GM12878 (cell line): Measurements from ENCODE around the gene GCFC2. TPM values are rescaled to one million over a fixed set of nuclear protein-coding genes. Genes with fewer than 3 reads are reported as not detected.

Experiments
- ATAC-seq: fragments of 200-7000 bp; cut with Tn5 transposase; 3 replicates; pipeline ENCODE4 v1.9.1; 2020; ENCODE audit warnings: mild to moderate bottlenecking, moderate library complexity
- BruUV-seq: library from RNA; stranded (reverse); fragments of 400-500 nt; replicated peaks from 2 replicates; lab custom pipeline; 2021; lab: Mats Ljungman, UMichigan
- CTCF ChIA-PET: fragments of 300-600 bp; sonication (Branson Sonifier 250); formaldehyde crosslinking; extraction: SDS; loops from one replicate; lab custom pipeline; 2021; ENCODE audit warnings: inconsistent platforms; lab: Yijun Ruan, JAX
- POLR2A ChIA-PET: fragments of 350-600 bp; formaldehyde crosslinking; extraction: SDS; loops from one replicate; lab custom pipeline; 2021; ENCODE audit warnings: inconsistent platforms; lab: Charles Lee
- RAD21 ChIA-PET: fragments of 300-600 bp; sonication (Branson Sonifier 250); formaldehyde crosslinking; loops from one replicate; lab custom pipeline; 2023; ENCODE audit warnings: antibody characterized with exemption; ENCODE audit not compliant: unreplicated experiment; lab: Charles Lee
- SMC1A ChIA-PET: fragments of 300-600 bp; sonication (Branson Sonifier 250); formaldehyde crosslinking; loops from one replicate; lab custom pipeline; 2023; ENCODE audit not compliant: unreplicated experiment, uncharacterized antibody; lab: Charles Lee
- DNase-seq: peaks from one replicate; pipeline ENCODE4 v3.0.0-alpha.2; 2011; ENCODE audit warnings: low read depth, low spot score
- FAIRE-seq: peaks from 3 replicates; lab custom pipeline; 2011; peaks lifted over from hg19 to GRCh38; lab: Jason Lieb, UNC
- H2AFZ ChIP-seq: 2 replicates; pipeline ENCODE4 v1.6.0; 2011; ENCODE audit warnings: low read depth, low read length, control low read depth; ENCODE audit not compliant: control insufficient read depth
- H3K27ac ChIP-seq: 2 replicates; pipeline ENCODE4 v1.5.1; 2011; ENCODE audit warnings: control low read depth; ENCODE audit not compliant: control insufficient read depth, insufficient read depth
- H3K27me3 ChIP-seq, 2 experiments: replicated peaks in 1 of 2; 2 replicates each; pipeline versions ENCODE4 v1.6.0 to v1.6.1; 2011; ENCODE audit warnings: low read length in 1 of 2; ENCODE audit not compliant: control insufficient read depth in 2 of 2, insufficient read depth in 2 of 2
- H3K36me3 ChIP-seq, 2 experiments: 2 replicates each; pipeline ENCODE4 v1.5.1; 2011; ENCODE audit warnings: low read length in 1 of 2; ENCODE audit not compliant: control insufficient read depth in 2 of 2, insufficient read depth in 2 of 2
- H3K4me1 ChIP-seq: 2 replicates; pipeline ENCODE4 v1.6.1; 2011; ENCODE audit warnings: mild to moderate bottlenecking, low read length, moderate library complexity, mixed read lengths; ENCODE audit not compliant: control insufficient read depth, insufficient read depth
- H3K4me2 ChIP-seq: 2 replicates; pipeline ENCODE4 v1.6.0; 2011; ENCODE audit warnings: control low read depth; ENCODE audit not compliant: control insufficient read depth, insufficient read depth
- H3K4me3 ChIP-seq: fragments of 200-600 bp; sonication (generic); 2 replicates; pipeline ENCODE4 v1.5.1; 2016
- H3K79me2 ChIP-seq: 2 replicates; pipeline ENCODE4 v1.6.0; 2011; ENCODE audit warnings: low read length; ENCODE audit not compliant: control insufficient read depth, insufficient read depth
- H3K9ac ChIP-seq: 2 replicates; pipeline ENCODE4 v1.8.0; 2011; ENCODE audit warnings: low read length, control low read depth, mixed read lengths; ENCODE audit not compliant: control insufficient read depth, insufficient read depth
- H3K9me3 ChIP-seq: replicated peaks from 3 replicates; pipeline ENCODE4 v1.5.1; 2011; ENCODE audit warnings: mild to moderate bottlenecking, low read length; ENCODE audit not compliant: control insufficient read depth, insufficient read depth
- H4K20me1 ChIP-seq: 2 replicates; pipeline ENCODE4 v1.6.0; 2011; ENCODE audit not compliant: control insufficient read depth, insufficient read depth
- CTCF ChIP-seq, 3 experiments: IDR thresholded peaks in 2 of 3; conservative IDR thresholded peaks in 1 of 3; 2 replicates each; pipeline ENCODE4 v1.5.1; 2011; ENCODE audit warnings: low read depth in 3 of 3, low read length in 3 of 3, mild to moderate bottlenecking in 3 of 3, control low read depth in 2 of 3, moderate library complexity in 2 of 3, inconsistent platforms in 1 of 3, mixed read lengths in 1 of 3; ENCODE audit not compliant: control insufficient read depth in 2 of 3, insufficient read depth in 1 of 3; ENCODE audit errors: extremely low read depth in 1 of 3
- NFIC ChIP-seq: IDR thresholded peaks from 2 replicates; pipeline ENCODE4 v1.6.1; 2012; ENCODE audit warnings: low read depth, mild to moderate bottlenecking, inconsistent platforms, low read length, moderate library complexity
- RAD21 ChIP-seq: IDR thresholded peaks from 2 replicates; pipeline ENCODE4 v1.6.1; 2011; ENCODE audit warnings: mild to moderate bottlenecking, low read depth, low read length, moderate library complexity; ENCODE audit not compliant: insufficient read depth
- REST ChIP-seq: IDR thresholded peaks from 2 replicates; pipeline ENCODE4 v1.6.1; 2012; ENCODE audit warnings: mild to moderate bottlenecking, low read depth, low read length
- SREBF2 ChIP-seq: IDR thresholded peaks from 2 replicates; pipeline ENCODE4 v1.6.1; 2012; ENCODE audit warnings: mild to moderate bottlenecking, low read length
- ZBED1 ChIP-seq: IDR thresholded peaks from 2 replicates; pipeline ENCODE4 v1.6.1; 2016; ENCODE audit warnings: borderline replicate concordance
- WGBS: methylation state at CpG from one replicate; pipeline ENCODE4 v1.1.6; 2016; ENCODE audit warnings: low lambda C conversion rate; ENCODE audit not compliant: insufficient replicate concordance, insufficient coverage; ENCODE audit errors: missing lambda C conversion rate; 5-methylcytosine and 5-hydroxymethylcytosine counted together
- in situ Hi-C: fragments of 300-500 bp; cut with MboI; formaldehyde crosslinking; loops from 9 replicates; pipeline ENCODE4 v1.14.3; 2018; ENCODE audit warnings: mixed read lengths
- intact Hi-C: fragments of 100-400 bp; cut with micrococcal nuclease; formaldehyde crosslinking; loops from one replicate; pipeline ENCODE4 v1.14.2; 2022; ENCODE audit not compliant: unreplicated experiment
- polyA plus RNA-seq, 11 experiments: library from polyadenylated mRNA; depleted of rRNA in 4 of 11; unstranded in 6 of 11; stranded (reverse) in 5 of 11; fragments of >200 nt; fragmentation: Nextera tagmentation in 4 of 11; fragmentation: Illumina TruSeq in 1 of 11; extraction: Ambion mirVana in 4 of 11; extraction: Trizol in 1 of 11; gene quantifications; 1 replicate in 1 of 11; 2 replicates in 10 of 11; pipeline versions ENCODE4 v1.2.1 to v1.2.3, GENCODE V29; 2011 to 2016; ENCODE audit warnings: inconsistent platforms in 2 of 11, missing spikeins in 2 of 11, low read depth in 1 of 11
- total RNA-seq, 4 experiments: library from RNA; depleted of rRNA in 3 of 4; stranded (reverse); fragments of >200 nt in 3 of 4; fragmentation: Illumina TruSeq in 1 of 4; extraction: Trizol in 1 of 4; gene quantifications; 2 replicates each; pipeline versions ENCODE4 v1.2.1 to v1.2.3, GENCODE V29; 2013 to 2021

Gene GCFC2
- total and polyA plus RNA-seq, 10 of the 15 experiments (the other 5 are each of a cell fraction or from before 2014, with no cell fraction given), result 15.5 to 36.5 (median 27.4) TPM

- TF ChIP-seq CTCF (IDR thresholded peaks at IDR 0.05 in 2 of 3, conservative IDR thresholded peaks at IDR 0.05 in 1 of 3; ENCODE audit: control insufficient read depth in 2 of 3, extremely low read depth in 1 of 3, insufficient read depth in 1 of 3, low read depth in 3 of 3, low read length in 3 of 3), result peak; percentile 86 to 97 (median 91)
- TF ChIP-seq NFIC, result no peak
- peak; percentile 80 for TF ChIP-seq RAD21
- no peak for TF ChIP-seq ZBED1
Measured at GRCh38 chr2:75627902-75628504, 82.7 kb downstream of the GCFC2 start (continued).

GRCh38 chr2:75622929-75623328 lies 87.8 kb downstream of the GCFC2 start:
- FAIRE-seq (no peak), DNase-seq (no peak), ATAC-seq (no peak)
- intact Hi-C loops, result loop anchor here (10.0 kb wide), 1 partner anchor 928 kb away; no protein-coding TSS in a partner anchor
- in situ Hi-C loops, result no loop called here
- H3K9ac ChIP-seq, result no peak overlapping the region
- H3K79me2 ChIP-seq, result no peaks in the 10 kb centered on the region
- ChIA-PET POLR2A (no interaction called here), CTCF (interaction anchor here (1.2 to 1.5 kb wide), 2 partner anchors 18 to 704 kb away, joined by 4 read pairs; no protein-coding TSS in a partner anchor), SMC1A (no interaction called here), RAD21 (no interaction called here)
- H3K27me3 ChIP-seq, result peaks cover 0 to 2% of the 10 kb centered on the region in 2 experiments; a peak in 2 of 4 replicates
- WGBS, result 13% methylated on average over 3 of the region's 3 CpGs
- no peaks in the 10 kb centered on the region for H3K36me3 ChIP-seq
- H3K27ac ChIP-seq, result no peak overlapping the region
- H4K20me1 ChIP-seq, result no peaks in the 10 kb centered on the region
- BruUV-seq, result no TSS peak
- no peak overlapping the region for H2AFZ ChIP-seq
- H3K4me1 ChIP-seq, result no peaks in the 10 kb centered on the region
- H3K4me3 ChIP-seq, result no peak overlapping the region
- no peak overlapping the region for H3K4me2 ChIP-seq
- no peaks in the 10 kb centered on the region for H3K9me3 ChIP-seq
- TF ChIP-seq REST, result peak; percentile 67; the same call in 1 of the 2 replicates
- no peak for TF ChIP-seq SREBF2
